Nephron progenitor cell (in vitro differentiated cells): Measurements from ENCODE around the gene TECRL.

Source experiments
- DNase-seq: peaks from one replicate; pipeline ENCODE4 v3.0.0; 2021
- H3K27ac Mint-ChIP-seq: 2 replicates; pipeline ENCODE4 v1.8.0; 2021; ENCODE audit warnings: mild to moderate bottlenecking, moderate library complexity, mixed read lengths
- H3K27me3 Mint-ChIP-seq: 2 replicates; pipeline ENCODE4 v1.8.0; 2021; ENCODE audit warnings: mild to moderate bottlenecking, low read depth, mixed read lengths; ENCODE audit not compliant: poor library complexity
- H3K36me3 Mint-ChIP-seq: 2 replicates; pipeline ENCODE4 v1.8.0; 2021; ENCODE audit warnings: low read depth, mixed read lengths
- H3K4me1 Mint-ChIP-seq: 2 replicates; pipeline ENCODE4 v1.8.0; 2021; ENCODE audit warnings: mixed read lengths
- H3K4me3 Mint-ChIP-seq: 2 replicates; pipeline ENCODE4 v1.8.0; 2021; ENCODE audit warnings: mild to moderate bottlenecking, moderate library complexity, mixed read lengths
- H3K9me3 Mint-ChIP-seq: 2 replicates; pipeline ENCODE4 v1.8.0; 2021; ENCODE audit warnings: mild to moderate bottlenecking, moderate library complexity, mixed read lengths
- TF ChIP-seq, protein P1 (sequence below): fragments of 200-600 bp; sonication (generic); IDR thresholded peaks from 2 replicates; pipeline ENCODE4 v1.5.0; 2021; ENCODE audit warnings: antibody characterized with exemption

The TECRL gene

GRCh38 chr4:64353904-64354303, 55.3 kb downstream of the TECRL start:
- Mint-ChIP-seq H3K36me3 (no peaks in the 10 kb centered on the region), H3K27ac (no peak overlapping the region), H3K4me3 (no peak overlapping the region), H3K27me3 (no peaks in the 10 kb centered on the region), H3K9me3 (no peaks in the 10 kb centered on the region), H3K4me1 (no peaks in the 10 kb centered on the region)
- TF ChIP-seq, protein P1, sequence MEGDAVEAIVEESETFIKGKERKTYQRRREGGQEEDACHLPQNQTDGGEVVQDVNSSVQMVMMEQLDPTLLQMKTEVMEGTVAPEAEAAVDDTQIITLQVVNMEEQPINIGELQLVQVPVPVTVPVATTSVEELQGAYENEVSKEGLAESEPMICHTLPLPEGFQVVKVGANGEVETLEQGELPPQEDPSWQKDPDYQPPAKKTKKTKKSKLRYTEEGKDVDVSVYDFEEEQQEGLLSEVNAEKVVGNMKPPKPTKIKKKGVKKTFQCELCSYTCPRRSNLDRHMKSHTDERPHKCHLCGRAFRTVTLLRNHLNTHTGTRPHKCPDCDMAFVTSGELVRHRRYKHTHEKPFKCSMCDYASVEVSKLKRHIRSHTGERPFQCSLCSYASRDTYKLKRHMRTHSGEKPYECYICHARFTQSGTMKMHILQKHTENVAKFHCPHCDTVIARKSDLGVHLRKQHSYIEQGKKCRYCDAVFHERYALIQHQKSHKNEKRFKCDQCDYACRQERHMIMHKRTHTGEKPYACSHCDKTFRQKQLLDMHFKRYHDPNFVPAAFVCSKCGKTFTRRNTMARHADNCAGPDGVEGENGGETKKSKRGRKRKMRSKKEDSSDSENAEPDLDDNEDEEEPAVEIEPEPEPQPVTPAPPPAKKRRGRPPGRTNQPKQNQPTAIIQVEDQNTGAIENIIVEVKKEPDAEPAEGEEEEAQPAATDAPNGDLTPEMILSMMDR: no peak
- no peak for DNase-seq

DNA sequence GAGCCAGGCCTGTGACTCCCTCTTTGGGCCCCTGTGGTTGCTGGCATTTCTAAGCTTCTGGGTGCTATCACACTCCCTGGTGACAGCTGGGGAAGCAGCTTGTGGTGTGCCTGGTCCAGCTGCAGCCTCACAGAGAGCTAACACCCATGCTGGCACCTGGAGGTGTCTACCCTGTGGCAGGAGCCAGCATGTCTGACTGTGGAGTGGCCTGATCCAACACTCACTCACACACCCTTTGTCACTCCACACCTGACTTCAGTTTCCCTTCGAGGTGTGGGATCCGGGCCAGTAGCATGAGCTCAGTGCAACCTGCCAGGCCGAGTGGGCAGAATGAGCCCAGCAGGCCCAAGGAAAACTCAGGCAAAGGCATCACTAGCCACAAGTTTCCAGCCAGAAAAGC, 67.5 kb downstream of the TECRL start:
- no peak for DNase-seq
- H3K4me3 Mint-ChIP-seq: no peak overlapping the region
- no peaks in the 10 kb centered on the region for H3K36me3 Mint-ChIP-seq
- no peaks in the 10 kb centered on the region for H3K4me1 Mint-ChIP-seq
- peaks cover 4% of the 10 kb centered on the region for H3K9me3 Mint-ChIP-seq
- H3K27ac Mint-ChIP-seq: no peak overlapping the region
- no peaks in the 10 kb centered on the region for H3K27me3 Mint-ChIP-seq
- TF ChIP-seq, protein P1: no peak

- no peak for DNase-seq
- Mint-ChIP-seq H3K36me3 (no peaks in the 10 kb centered on the region), H3K27me3 (no peaks in the 10 kb centered on the region)
These were observed 68.8 kb downstream of the TECRL start for GRCh38 chr4:64340218-64341110.

GRCh38 chr4:64334964-64335363, 74.3 kb downstream of the TECRL start:
- TF ChIP-seq, protein P1: no peak
- Mint-ChIP-seq H3K4me1 (no peaks in the 10 kb centered on the region), H3K27me3 (no peaks in the 10 kb centered on the region), H3K27ac (no peak overlapping the region), H3K9me3 (peaks cover 7% of the 10 kb centered on the region), H3K36me3 (no peaks in the 10 kb centered on the region), H3K4me3 (no peak overlapping the region)
- DNase-seq: no peak

More at GRCh38 chr4:64340218-64341110, 68.8 kb downstream of the TECRL start:
- TF ChIP-seq, protein P1: no peak
- Mint-ChIP-seq H3K4me1 (no peaks in the 10 kb centered on the region), H3K4me3 (no peak overlapping the region), H3K9me3 (peaks cover 4% of the 10 kb centered on the region), H3K27ac (no peak overlapping the region)

- H3K4me3 Mint-ChIP-seq: no peak overlapping the region
- TF ChIP-seq, protein P1: no peak
- no peaks in the 10 kb centered on the region for H3K36me3 Mint-ChIP-seq
- peaks cover 4% of the 10 kb centered on the region for H3K9me3 Mint-ChIP-seq
- no peak overlapping the region for H3K27ac Mint-ChIP-seq
- DNase-seq: no peak
- H3K4me1 Mint-ChIP-seq: no peaks in the 10 kb centered on the region
- no peaks in the 10 kb centered on the region for H3K27me3 Mint-ChIP-seq
These were observed 79.1 kb downstream of the TECRL start for GRCh38 chr4:64330143-64330542.

DNA sequence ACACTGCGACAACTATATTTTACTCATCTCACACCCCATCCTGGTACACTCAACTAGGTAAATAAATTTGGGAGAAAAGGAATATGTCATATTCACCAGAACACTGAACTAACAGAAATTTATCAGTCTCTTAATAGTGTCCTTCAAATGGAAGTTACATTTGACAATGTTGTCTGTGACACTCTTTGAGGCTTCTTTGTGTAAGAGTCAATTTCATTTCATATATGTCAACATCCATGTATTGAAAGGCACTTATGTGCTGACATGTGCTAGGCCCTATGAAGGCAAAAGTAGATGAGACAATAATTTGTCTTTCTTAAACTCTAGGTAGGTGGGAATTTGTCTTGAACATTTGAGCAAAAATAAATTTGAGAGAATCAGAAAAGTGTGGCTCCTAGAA, 82.0 kb downstream of the TECRL start:
- TF ChIP-seq, protein P1: no peak
- no peak for DNase-seq

More for the DNA sequence above, 82.0 kb downstream of the TECRL start:
- Mint-ChIP-seq H3K27ac (no peak overlapping the region), H3K9me3 (no peaks in the 10 kb centered on the region), H3K36me3 (no peaks in the 10 kb centered on the region), H3K27me3 (peaks cover 2% of the 10 kb centered on the region), H3K4me3 (no peak overlapping the region), H3K4me1 (no peaks in the 10 kb centered on the region)
